ENCODE measurements around the gene TUBA8. TPM values are rescaled to one million over a fixed set of nuclear protein-coding genes. Genes with fewer than 3 reads are reported as not detected.

The TUBA8 gene
- total RNA-seq, 1 donor from 2014 or later: 5.6 TPM

DNA sequence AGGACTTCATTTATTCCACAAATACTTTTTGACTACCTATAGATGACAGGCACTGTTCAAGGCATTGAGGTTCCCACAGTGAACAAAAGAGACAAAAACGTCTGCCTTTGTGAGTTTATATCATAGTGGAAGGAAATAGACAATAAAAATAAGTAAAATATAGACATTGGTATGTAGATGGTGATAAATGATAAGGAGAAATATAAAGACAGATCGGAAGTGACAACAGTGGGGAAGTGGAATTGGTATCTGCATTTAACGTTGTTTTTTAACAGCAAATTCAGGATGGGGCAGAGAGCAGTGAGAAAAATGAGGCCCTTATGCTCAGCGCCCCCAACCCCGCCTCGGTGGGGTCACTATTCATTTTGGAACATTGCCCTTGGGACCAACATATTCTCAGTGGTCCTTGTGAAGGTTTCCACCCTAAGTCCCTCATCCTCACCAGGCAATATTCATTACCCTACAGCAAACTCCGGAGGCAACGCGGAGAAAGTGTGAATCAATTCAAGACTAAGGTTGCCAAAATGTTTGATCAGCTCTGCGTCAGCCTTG lies 33.4 kb upstream of the TUBA8 start:
- Histone ChIP-seq H3K36me3 (peaks cover 0 to 23% of the 10 kb centered on the region in 2 donors), H3K27ac (peak overlapping the region; percentile 77), H3K4me1 (peaks cover 35% of the 10 kb centered on the region), H3K4me3 (peak overlapping the region; percentile 67 to 85), H3K9me3 (no peaks in the 10 kb centered on the region), H3K27me3 (no peaks in the 10 kb centered on the region)
- intact Hi-C loops (cut with DNase I): loop anchor here (2.0 to 10.0 kb wide), 3 partner anchors 55 to 248 kb away; partner anchors contain the start of gene MICAL3
- DNase-seq (ENCODE audit: extremely low spot score in 2 of 2): no peak
- TF ChIP-seq, protein P1, sequence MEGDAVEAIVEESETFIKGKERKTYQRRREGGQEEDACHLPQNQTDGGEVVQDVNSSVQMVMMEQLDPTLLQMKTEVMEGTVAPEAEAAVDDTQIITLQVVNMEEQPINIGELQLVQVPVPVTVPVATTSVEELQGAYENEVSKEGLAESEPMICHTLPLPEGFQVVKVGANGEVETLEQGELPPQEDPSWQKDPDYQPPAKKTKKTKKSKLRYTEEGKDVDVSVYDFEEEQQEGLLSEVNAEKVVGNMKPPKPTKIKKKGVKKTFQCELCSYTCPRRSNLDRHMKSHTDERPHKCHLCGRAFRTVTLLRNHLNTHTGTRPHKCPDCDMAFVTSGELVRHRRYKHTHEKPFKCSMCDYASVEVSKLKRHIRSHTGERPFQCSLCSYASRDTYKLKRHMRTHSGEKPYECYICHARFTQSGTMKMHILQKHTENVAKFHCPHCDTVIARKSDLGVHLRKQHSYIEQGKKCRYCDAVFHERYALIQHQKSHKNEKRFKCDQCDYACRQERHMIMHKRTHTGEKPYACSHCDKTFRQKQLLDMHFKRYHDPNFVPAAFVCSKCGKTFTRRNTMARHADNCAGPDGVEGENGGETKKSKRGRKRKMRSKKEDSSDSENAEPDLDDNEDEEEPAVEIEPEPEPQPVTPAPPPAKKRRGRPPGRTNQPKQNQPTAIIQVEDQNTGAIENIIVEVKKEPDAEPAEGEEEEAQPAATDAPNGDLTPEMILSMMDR (IDR thresholded peaks at IDR 0.05): no peak

DNA sequence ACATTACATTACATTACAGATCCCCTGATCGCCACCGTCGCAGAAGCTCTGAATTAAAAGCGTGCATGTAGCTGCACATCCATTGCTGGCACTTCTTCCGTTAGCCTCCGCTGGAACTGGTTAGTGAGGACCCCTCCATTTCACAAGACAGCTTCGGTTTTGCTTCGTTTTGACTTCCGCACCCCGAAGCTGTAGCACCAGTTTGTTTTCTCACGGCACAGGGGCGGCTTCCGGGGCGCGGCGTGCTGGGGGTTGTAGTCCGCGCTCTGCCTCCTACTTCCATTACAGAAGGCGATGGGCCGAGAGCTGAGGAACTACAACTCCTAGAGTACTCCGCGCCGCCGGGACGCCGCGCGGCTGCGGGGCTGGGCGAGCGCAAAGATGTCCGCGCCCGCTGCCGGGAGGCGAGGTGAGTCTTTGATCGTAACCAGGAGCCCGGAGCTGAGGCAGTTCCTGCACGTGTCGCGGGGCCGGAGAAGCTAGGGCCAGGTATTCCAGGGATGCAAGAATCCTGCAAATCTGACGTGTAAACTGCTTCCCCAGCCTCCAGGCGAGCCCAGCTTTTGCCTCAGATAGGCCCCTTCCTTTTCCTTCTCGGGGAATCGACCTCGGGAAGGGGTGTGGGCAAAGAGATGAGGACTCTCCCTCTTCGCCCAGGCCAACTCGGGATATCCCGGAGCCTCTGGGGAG lies 32.8 kb upstream of the TUBA8 start, which contains the start of gene PEX26:
TSS of gene PEX26 (plus strand) at position 352 of the 690 bp plus-strand sequence. CDS start 387 bp downstream, outside the sequence.
- intact Hi-C loops (cut with DNase I): loop anchor here (2.0 to 10.0 kb wide), 3 partner anchors 55 to 249 kb away; partner anchors contain the start of gene MICAL3
- peaks cover 38% of the 10 kb centered on the region for H3K4me1 ChIP-seq
- peak in 1 of 2 donors; percentile 96 for DNase-seq (ENCODE audit: extremely low spot score in 2 of 2)
- no peaks in the 10 kb centered on the region for H3K9me3 ChIP-seq
- H3K36me3 ChIP-seq: peaks cover 0 to 24% of the 10 kb centered on the region in 2 donors
- peak within 1 kb of the TSS; percentile 67 to 85 for H3K4me3 ChIP-seq
- peak in 1 of 2 donors; percentile 48 for TF ChIP-seq POLR2A (IDR thresholded peaks at IDR 0.05)
- TF ChIP-seq, protein P1 (IDR thresholded peaks at IDR 0.05): no peak
- TF ChIP-seq POLR2AphosphoS5 (IDR thresholded peaks at IDR 0.05; ENCODE audit: insufficient read depth in 1 of 2, low read depth in 1 of 2): peak; percentile 86 to 97
- no peaks in the 10 kb centered on the region for H3K27me3 ChIP-seq
- peak within 1 kb of the TSS; percentile 77 for H3K27ac ChIP-seq

DNA sequence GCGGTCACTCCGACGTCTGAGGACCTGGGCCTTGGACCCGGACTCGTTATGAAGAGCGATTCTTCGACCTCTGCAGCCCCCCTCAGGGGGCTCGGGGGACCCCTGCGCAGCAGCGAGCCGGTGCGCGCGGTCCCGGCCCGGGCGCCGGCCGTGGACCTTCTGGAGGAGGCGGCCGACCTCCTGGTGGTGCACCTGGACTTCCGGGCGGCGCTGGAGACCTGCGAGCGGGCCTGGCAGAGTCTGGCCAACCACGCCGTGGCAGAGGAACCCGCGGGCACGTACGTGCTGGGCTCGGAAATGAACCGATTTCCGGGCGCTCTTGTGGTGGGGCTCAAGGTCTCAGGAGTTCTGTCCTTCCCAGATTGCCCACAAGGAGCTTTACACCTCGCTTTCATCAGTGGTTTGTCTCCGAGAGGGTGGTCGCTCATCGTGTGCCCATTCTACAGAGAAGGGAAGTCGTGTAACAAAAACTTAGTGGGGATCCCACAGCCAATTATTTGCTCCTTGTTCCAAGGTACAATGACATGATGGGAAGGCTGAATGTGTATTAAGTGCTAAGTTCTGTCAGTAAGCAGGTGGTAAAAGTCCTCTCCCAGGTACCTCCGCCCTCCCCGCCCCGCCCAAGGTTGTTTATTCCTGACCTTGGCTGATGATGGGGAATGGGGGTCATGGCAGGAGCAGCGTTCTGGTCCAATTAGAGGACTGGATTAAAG lies 32.1 kb upstream of the TUBA8 start:
- H3K9me3 ChIP-seq: no peaks in the 10 kb centered on the region
- DNase-seq (ENCODE audit: extremely low spot score in 2 of 2): no peak
- TF ChIP-seq POLR2A (IDR thresholded peaks at IDR 0.05) (no peak), POLR2AphosphoS5 (IDR thresholded peaks at IDR 0.05; ENCODE audit: insufficient read depth in 1 of 2, low read depth in 1 of 2) (no peak)
- intact Hi-C loops (cut with DNase I): loop anchor here (5.0 to 10.0 kb wide), 2 partner anchors 56 to 174 kb away; partner anchors contain the start of gene MICAL3
- peak overlapping the region; percentile 68 for H3K27ac ChIP-seq
- peak overlapping the region; percentile 67 to 85 for H3K4me3 ChIP-seq
- H3K36me3 ChIP-seq: peaks cover 0 to 25% of the 10 kb centered on the region in 2 donors
- no peaks in the 10 kb centered on the region for H3K27me3 ChIP-seq
- H3K4me1 ChIP-seq: peaks cover 38% of the 10 kb centered on the region

DNA sequence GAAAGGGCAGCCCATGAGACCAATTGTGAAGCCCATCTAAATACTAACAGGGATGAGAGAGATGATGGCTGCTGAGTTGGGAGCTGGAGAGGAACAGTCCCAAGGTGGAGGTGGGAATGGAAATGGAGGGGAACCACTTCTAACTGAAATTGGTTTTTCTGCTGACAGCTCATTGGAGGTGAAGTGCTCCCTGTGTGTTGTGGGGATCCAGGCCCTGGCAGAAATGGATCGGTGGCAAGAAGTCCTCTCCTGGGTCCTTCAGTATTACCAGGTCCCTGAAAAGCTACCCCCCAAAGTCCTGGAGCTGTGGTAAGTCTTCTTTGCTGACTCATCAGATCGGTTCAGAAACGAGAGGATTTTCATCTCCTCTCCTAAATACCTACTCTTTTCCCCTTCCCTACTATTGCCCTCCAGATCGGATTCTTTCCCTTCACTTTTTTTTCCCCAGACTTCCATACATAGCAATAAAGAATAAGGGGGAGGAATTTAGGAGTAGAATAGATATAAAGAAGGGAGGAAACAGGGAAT lies 30.8 kb upstream of the TUBA8 start:
- TF ChIP-seq POLR2AphosphoS5 (IDR thresholded peaks at IDR 0.05; ENCODE audit: insufficient read depth in 1 of 2, low read depth in 1 of 2) (no peak), POLR2A (IDR thresholded peaks at IDR 0.05) (no peak)
- TF ChIP-seq, protein P1 (IDR thresholded peaks at IDR 0.05): no peak
- Histone ChIP-seq H3K27ac (no peak overlapping the region), H3K9me3 (no peaks in the 10 kb centered on the region), H3K27me3 (no peaks in the 10 kb centered on the region), H3K4me1 (peaks cover 38% of the 10 kb centered on the region), H3K4me3 (no peak overlapping the region), H3K36me3 (peaks cover 0 to 35% of the 10 kb centered on the region in 2 donors)
- intact Hi-C loops (cut with DNase I): loop anchor here (5.0 to 10.0 kb wide), 2 partner anchors 57 to 175 kb away; partner anchors contain the start of gene MICAL3
- DNase-seq (ENCODE audit: extremely low spot score in 2 of 2): no peak

DNA sequence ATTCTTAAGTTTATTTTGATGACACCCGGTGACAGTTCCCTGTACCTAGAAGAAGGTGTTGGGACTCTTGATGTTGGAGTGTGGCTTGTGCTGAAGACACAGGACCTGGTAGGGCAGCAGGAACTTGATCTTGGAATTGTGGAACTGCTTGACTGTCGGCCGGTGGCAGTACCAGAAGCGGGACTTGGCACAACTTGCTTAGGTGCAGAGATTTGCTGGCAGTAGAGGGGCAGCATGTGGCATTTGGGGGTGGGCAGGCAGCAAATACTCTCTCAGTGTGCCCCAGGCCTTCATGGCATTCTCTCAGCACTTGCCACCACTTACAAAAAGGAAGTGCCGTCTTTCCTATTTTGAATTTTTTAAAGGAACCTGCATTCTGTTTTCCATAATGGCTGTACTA lies 29.2 kb upstream of the TUBA8 start:
- DNase-seq (ENCODE audit: extremely low spot score in 2 of 2): no peak
- intact Hi-C loops (cut with DNase I): no loop called here
- H3K9me3 ChIP-seq: no peaks in the 10 kb centered on the region

More for the DNA sequence above, 29.2 kb upstream of the TUBA8 start:
- peaks cover 0 to 50% of the 10 kb centered on the region in 2 donors for H3K36me3 ChIP-seq
- TF ChIP-seq POLR2AphosphoS5 (IDR thresholded peaks at IDR 0.05; ENCODE audit: insufficient read depth in 1 of 2, low read depth in 1 of 2) (no peak), POLR2A (IDR thresholded peaks at IDR 0.05) (no peak)
- TF ChIP-seq, protein P1 (IDR thresholded peaks at IDR 0.05): no peak
- H3K4me1 ChIP-seq: peaks cover 34% of the 10 kb centered on the region
- no peaks in the 10 kb centered on the region for H3K27me3 ChIP-seq
- no peak overlapping the region for H3K4me3 ChIP-seq
- H3K27ac ChIP-seq: no peak overlapping the region

Measured in vagina (tissue), 2 donors.